HEK293T (cell line): ENCODE data around the gene RAB40A.

Experiments
- FOXA1 ChIP-seq: fragments of 450-650 bp; IDR thresholded peaks from 2 replicates; pipeline ENCODE4 v1.6.1; 2016; ENCODE audit warnings: mild to moderate bottlenecking
- FOXM1 ChIP-seq: fragments of 450-650 bp; IDR thresholded peaks from 2 replicates; pipeline ENCODE4 v1.6.1; 2017; ENCODE audit warnings: mild to moderate bottlenecking, borderline replicate concordance
- LEF1 ChIP-seq: fragments of 450-650 bp; IDR thresholded peaks from 2 replicates; pipeline ENCODE4 v1.6.1; 2017; ENCODE audit warnings: mild to moderate bottlenecking, borderline replicate concordance
- SUZ12 ChIP-seq: fragments of 450-650 bp; IDR thresholded peaks from 2 replicates; pipeline ENCODE4 v1.6.1; 2016; ENCODE audit warnings: mild to moderate bottlenecking
- TARDBP ChIP-seq: fragments of 450-650 bp; IDR thresholded peaks from 2 replicates; pipeline ENCODE4 v1.6.1; 2016

GRCh38 chrX:103488332-103488731 is 31.0 kb downstream of the RAB40A start:
- TF ChIP-seq FOXA1, result no peak
- no peak for TF ChIP-seq TARDBP
- no peak for TF ChIP-seq SUZ12
- TF ChIP-seq LEF1, result no peak
- TF ChIP-seq FOXM1, result no peak
